GM19324 (cell line): Measurements from ENCODE around the gene MERTK.
A peak's percentile ranks its signal among the peaks of the same experiment; 100 is the strongest.
"Not testable (repeated sequence)": the region's sequence is repeated elsewhere in the genome, so short reads cannot be mapped to it uniquely, and the experiment has no call there.

ENCODE experiments used
- ATAC-seq: cut with Tn5 transposase; IDR thresholded peaks from one replicate; pipeline ENCODE4 v1.9.1; 2021; ENCODE audit warnings: mild to moderate bottlenecking, moderate library complexity; ENCODE audit not compliant: unreplicated experiment, low FRiP score

The MERTK gene

DNA sequence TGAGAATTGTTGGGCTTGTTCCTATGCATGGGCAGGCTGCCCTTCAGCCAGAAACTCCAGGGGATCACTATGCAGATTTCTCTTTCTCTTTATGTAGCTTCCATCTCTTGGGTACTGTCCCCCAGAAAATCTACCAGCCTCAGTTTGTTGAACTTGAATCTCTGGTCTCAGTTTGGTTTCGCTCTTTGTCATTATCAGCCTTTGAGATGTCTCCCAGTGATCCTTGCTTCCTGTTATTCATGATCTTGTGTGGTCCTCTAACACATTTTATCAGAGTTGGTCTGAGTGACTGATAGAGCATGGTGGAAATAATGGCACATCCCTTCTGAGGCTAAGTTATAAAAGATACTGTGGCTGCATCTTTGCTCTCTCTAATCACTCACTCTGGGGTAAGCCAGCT is 164.5 kb downstream of the MERTK start:
- ATAC-seq, result no peak

DNA sequence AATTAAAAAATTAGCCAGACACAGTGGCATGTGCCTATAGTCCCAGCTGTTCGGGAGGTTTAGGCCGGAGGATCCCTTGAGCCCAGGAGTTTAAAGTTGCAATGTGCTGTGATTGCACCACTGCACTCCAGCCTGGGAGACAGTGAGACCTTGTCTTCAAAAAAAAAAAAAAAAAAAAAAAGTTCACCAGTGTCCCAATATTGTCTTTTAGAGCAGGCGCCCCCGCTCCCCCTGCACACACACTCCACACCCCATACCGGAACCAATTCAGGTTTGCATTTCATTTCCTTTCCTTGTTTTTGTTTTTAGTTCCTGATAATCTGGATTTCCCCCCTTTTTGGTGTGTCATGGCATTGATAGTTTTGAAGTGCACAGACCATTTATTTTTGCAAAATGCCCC is 167.1 kb downstream of the MERTK start:
- ATAC-seq, result peak; percentile 11

DNA sequence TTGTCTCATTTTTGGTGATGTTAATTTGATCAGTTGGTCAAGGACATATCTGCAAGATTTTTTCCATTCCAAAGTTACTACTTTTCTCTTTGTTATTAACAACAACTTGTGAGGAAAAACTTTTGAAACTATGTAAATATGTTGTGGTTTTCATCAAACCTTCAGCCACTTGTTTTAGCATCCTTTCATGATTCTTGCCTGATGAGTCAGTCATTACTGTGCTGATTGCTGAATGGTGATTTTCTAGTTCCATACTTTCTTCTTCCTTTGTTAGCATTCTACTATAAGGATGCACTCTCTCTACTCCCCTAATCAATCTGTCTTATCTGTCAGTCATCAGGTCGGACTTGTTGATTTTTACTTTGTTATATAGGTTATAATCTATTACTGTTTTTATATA is 167.6 kb downstream of the MERTK start:
- peak; percentile 50 for ATAC-seq

DNA sequence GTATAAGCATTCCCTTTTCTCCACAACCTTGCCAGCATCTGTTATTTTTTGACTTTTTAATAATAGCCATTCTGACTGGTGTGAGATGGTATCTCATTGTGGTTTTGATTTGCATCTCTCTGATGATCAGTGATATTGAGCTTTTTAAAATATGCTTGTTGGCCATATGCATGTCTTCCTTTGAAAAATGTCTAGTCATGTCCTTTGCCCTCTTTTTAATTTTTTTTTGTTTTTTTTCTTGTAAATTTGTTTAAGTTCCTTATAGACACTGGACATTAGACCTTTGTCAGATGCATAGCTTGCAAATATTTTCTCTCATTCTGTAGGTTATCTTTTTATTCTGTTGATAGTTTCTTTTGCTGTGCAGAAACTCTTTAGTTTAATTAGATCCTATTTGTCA is 171.4 kb downstream of the MERTK start:
- not testable (repeated sequence) for ATAC-seq

DNA sequence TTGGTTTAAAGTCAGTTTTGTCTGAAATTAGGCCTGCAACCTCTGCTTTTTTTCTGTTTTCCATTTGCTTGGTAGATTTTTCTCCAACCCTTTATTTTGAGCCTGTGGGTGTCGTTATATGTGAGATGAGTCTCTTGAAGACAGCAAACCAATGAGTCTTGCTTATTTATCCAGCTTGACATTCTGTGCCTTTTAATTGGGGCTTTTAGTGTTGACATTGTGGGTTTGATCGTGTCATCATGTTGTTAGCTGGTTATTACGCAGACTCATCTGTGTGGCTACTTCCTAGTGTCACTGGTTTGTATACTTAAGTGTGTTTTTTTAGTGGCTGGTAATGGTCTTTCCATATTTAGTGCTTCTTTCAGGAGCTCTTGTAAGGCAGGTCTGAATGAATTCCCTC is 175.5 kb downstream of the MERTK start:
- ATAC-seq, result no peak

DNA sequence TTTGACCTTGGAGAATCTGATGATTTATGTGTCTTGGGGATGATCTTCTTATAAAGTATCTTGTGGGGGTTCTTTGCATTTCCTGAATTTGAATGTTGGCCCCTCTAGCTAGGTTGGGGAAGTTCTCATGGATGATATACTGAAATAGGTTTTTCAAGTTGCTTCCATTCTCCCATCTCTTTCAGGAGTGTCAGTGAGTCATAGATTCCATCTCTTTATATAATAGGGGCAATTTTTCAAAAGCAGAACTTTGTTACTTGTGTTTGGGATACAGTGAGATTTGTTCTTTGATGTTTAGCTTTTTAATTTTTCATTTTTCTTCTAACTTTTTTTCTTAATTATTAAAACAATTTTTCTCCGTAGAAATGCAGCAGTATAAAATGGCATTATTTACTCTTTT is 176.1 kb downstream of the MERTK start:
- no peak for ATAC-seq

DNA sequence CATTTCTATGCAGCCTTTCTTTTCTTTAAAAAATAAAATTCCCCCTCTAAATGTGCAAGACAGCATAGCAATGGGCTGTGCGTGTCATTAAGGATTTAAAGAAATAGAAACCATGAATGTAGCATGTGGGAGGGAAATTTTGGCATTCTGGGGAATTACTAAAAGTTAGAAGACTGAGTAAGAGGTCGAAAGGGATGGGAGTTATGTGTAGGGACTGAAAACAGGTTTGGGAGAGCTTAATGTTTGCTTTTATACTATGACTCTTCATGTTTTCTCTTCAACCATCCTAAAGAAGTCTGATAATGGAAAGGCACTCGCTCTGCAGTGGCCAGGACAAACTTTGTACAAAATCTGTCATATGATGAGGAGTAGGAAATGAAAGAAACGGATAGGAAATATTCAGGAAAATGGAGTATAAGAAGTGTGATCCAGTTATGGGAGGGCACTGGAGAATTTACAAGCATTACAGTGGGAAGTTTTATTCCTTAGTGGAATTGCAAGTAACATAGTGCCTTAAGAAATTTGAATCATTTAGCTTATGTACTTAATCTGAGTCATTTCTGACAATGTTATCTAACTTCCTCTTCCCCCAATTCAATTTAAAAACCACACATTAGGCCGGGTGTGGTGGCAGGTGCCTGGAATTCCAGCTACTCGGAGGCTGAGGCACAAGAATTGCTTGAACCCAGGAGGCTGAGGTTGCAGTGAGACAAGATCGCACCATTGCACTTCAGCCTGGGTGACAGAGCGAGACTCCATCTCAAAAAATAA is 177.3 kb downstream of the MERTK start:
- no peak for ATAC-seq

DNA sequence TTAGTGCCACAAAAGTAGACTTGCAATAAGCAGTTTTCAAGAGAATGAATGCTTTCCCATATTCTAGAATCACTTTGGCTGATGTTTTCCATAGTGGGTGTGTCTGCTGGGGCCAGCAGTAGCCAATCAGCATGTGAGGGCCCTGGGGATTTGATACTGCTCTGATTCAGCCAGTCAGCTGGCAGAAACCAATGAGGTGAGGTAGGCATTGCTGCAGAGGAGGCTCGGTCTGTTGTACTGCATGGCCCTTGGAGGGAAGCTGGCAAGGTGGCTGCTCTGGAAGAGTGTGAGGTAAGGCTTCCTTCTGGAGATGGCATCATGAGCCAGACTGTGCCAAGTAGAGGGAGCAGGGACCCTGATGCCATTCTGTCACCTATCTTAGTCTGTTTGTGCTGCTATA is 179.4 kb downstream of the MERTK start:
- ATAC-seq, result no peak
